ENCODE results near the gene DPP7.

DNA sequence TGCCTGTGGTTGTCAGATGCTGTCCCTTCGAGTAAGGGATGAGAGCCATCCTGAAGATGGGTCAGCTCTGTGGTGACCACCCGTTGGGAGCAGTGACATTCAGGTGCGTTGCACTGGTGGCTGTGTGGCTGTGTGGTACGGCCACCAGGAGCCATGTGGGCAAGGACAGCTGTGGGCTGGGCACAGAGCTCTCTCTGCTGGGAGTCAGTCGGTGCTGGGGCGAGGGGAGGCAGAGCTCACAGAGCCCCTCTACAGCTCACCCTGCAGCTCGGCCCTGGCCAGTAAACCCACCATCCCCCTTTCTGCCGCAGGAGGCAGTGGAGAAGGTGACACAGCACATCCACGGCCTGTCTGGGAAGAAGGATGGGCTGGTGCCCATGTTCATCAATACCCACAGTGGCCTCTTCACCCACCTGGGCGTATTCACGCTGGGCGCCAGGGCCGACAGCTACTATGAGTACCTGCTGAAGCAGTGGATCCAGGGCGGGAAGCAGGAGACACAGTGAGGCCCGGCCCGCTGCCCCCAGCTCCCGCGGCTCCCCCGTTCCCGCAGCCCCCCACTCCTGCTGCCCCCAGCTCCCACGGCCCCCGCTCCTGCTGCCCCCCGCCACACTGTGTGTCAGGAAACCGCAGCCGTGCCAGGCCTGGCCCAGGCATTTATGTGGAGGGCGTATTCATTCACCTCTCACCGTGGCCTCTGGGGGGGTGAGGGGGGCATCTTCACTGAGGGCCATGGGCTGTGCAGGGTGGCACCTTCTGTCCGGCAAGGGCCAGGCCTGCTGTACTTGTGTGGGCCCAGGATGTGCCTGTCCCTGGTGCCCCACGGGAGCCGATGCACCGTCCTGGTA lies 8.5 kb downstream of the DPP7 start:
- TF ChIP-seq CTCF (IDR thresholded peaks at IDR 0.05), result no peak
- no peak for TF ChIP-seq POLR2A (IDR thresholded peaks at IDR 0.05)
